Activated CD4-positive, alpha-beta T cell treated with anti-CD3 and anti-CD28 coated beads for 1 hour (primary cell): ENCODE results near the gene CENATAC.
"Not testable (repeated sequence)": the region's sequence is repeated elsewhere in the genome, so short reads cannot be mapped to it uniquely, and the experiment has no call there.

Source experiments
- DNase-seq: peaks from one replicate; pipeline ENCODE4 v3.0.0-alpha.2; 2020

CENATAC gene

GRCh38 chr11:118997627-118998387, at the start of gene CENATAC:
Gene CENATAC, plus strand, starts transcription at chr11:118998138. Its CDS starts 60 bp downstream, at chr11:118998198.
- DNase-seq, result peak; percentile 92

GRCh38 chr11:118953265-118953664, 44.7 kb upstream of the CENATAC start:
- DNase-seq, result no peak

DNA sequence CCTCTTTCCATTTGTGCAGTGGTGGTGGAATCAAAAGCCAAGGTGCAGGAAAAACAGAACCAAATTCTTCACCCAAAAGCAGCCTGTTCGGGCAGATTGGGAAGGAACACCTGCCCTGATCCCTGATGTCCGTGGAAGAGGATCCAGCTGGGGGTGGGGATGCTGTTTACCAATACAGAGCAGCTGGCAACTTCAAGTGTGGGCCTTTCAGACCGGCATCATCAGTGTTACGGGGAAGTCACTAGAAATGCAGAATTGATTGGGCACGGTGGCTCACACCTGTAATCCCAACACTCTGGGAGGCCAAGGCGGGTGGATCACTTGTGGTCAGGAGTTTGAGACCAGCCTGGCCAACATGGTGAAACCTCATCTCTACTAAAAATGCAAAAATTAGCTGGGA, 44.0 kb upstream of the CENATAC start:
- DNase-seq, result not testable (repeated sequence)

- DNase-seq, result peak; percentile 82
Observed at GRCh38 chr11:118956094-118956846, 41.7 kb upstream of the CENATAC start, which contains the start of gene UPK2. Gene UPK2, plus strand, starts transcription at chr11:118956298. Its CDS starts 53 bp downstream, at chr11:118956351.

- DNase-seq, result no peak
Observed at GRCh38 chr11:118956847-118957469, 41.0 kb upstream of the CENATAC start.

DNA sequence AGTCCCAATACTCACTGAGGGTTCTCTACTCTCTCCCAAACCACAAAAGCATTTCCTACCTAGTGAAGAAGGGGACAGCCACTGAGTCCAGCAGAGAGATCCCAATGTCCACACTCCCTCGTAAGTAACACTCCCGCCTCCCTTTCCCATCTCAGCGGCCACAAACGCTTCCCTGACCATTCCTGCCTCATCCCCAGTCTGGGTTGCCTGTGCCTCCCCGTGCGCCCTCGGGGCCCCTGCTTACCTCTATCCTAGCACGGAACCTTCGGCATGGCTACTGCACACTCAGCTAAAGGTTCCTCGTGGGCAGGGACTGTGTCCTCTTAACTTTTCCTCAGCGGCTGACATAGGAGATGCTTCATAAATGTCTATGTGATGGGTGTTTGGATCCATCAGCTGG, 40.4 kb upstream of the CENATAC start:
- no peak for DNase-seq

GRCh38 chr11:118957968-118958367, 40.0 kb upstream of the CENATAC start:
- DNase-seq, result no peak

GRCh38 chr11:118958577-118958976, 39.4 kb upstream of the CENATAC start:
- DNase-seq, result no peak

DNA sequence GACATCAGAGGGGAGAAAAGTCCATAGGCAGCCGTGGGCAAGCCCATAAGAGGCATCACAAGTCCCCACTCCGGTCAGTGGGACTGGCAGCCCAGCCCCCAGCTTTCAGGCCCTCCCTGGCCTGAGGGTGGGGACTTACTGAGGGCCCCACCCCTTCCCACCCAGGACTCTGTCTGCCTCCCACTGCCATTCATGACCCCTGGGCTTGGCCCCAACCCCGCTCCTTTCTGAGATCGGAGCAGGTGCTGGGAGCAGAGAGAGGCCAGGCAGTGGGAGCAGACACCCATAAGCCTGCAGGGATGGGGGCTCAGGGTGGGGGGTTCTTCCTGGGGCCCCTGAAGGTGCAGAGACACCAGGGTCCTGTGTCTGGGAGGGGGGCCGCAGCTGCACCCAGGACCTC, 36.7 kb upstream of the CENATAC start:
- DNase-seq, result no peak

DNA sequence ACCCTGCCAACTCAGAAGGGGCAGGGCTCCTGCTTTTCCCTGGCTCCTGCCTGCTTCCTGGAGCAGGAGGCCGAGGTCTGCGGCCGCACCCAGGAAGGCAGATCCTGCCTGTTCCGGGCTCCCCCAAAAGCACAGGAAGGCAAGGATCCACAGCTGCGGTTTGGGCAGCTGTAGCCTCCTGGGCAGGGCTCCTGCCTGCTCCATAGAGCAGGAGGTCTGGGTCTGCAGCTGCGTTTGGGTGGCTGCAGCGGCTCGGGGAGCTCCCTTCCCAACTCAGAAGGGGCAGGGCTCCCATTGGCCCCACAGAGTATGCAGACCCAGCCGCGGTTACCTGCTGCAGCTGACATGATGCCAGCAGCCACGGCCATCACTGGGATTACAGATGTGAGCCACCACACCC, 36.3 kb upstream of the CENATAC start:
- DNase-seq, result no peak

- DNase-seq, result not testable (repeated sequence)
Observed at GRCh38 chr11:118969508-118969907, 28.4 kb upstream of the CENATAC start.

- DNase-seq, result no peak
Observed at GRCh38 chr11:118971646-118972045, 26.3 kb upstream of the CENATAC start, which contains the start of gene FOXR1. Gene FOXR1, plus strand, starts transcription at chr11:118971761. Its CDS starts 171 bp downstream, at chr11:118971932.

GRCh38 chr11:118973985-118974384, 24.0 kb upstream of the CENATAC start:
- DNase-seq, result no peak

DNA sequence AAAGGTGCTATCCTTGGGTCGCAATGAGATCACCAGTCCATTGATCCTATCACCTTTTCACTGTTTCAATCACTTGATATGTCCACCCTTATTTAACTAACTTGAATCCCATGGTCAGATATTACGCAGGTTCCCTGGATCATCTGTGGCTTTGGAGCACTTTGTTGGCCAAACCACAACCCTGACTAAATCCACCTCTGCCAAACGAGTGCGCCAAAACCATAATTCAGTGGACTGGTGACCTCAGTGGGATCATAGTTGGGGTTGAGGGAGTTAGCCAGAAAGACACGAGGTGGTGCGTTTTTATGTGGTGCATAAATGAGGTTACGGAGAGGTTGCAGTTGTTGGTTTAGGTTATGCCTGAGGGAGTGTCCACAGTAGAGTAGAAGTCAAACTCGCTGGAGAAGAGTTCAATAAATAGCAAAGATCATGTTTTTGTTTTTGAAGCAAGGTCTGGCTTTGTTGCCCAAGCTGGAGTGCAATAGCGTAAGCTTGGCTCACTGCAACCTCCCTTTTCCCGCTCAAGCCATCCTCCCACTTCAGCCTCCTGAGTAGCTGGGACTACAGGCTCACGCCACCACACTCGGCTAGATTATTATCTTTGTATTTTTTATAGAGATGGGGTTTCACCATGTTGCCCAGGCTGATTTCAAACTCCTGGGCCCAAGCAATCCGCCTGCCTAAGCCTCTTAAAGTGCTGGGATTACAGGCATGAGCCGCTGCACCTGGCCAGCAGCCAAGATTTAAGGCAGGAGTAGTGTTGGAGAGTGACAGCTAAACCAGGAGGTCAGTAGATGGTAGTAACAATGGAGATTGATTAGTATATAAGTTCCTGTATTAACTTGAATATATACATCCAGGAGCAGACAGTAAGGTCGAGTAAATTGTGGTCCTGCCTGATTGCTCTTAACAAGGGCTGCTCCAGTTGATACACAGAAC, 21.9 kb upstream of the CENATAC start:
- no peak for DNase-seq

DNA sequence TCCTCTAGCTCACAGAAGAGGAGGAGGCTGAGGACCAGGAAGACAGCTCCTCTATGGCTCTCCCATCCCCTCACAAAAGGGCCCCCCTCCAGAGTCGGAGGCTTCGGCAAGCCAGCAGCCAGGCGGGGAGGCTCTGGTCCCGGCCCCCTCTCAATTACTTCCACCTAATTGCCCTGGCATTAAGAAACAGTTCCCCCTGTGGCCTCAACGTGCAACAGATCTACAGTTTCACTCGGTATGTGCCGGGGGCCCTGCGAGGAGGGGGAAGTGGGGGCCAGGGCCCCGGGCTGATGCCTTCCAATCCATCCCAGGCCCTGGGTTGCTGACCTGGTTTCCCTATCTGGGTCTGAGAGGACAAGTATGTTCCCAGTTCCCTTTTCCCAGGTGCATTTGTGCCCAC, 18.5 kb upstream of the CENATAC start:
- DNase-seq, result no peak

DNA sequence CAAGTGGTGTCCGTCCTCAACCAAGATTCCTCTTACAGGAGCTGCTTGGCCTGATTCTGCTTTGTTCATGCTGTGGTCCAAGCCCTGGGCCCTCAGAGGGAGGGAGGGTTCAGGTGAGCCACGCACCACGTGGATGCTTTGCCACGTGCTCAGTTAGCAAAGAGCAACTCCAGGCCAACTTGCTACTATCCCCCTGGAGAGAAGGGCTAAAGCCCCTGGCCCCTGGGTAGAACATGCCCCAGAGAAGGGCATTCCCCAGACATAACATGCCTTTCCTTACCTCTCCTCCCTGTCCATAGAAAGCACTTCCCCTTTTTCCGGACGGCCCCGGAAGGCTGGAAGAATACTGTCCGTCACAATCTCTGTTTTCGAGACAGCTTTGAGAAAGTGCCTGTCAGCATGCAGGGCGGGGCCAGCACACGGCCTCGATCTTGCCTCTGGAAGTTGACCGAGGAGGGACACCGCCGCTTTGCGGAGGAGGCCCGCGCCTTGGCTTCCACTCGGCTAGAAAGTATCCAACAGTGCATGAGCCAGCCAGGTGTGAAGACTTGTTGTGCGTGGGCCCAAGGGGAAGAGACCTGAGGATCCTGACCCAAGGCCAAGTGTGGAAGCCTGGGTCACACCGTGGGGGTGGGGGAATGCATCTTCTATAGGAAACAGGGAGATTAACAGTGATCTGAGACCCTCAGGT, 17.6 kb upstream of the CENATAC start:
- no peak for DNase-seq

DNA sequence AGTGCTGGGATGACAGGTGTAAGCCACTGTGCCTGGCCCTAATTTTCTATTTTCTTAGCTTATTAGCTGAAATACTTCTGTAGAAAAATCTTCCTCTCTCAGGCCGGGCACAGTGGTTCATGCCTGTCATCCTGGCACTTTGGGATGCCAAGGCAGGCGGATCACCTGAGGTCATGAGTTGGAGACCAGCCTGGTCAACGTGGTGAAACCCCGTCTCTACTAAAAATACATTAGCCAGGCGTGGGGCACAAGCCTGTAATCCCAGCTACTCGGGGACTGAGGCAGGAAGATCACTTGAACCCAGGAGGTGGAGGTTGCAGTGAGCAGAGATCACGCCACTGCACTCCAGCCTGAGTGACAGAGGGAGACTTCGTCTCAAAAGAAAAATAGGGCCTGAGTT, 13.6 kb upstream of the CENATAC start:
- not testable (repeated sequence) for DNase-seq

GRCh38 chr11:118984825-118985224, 13.1 kb upstream of the CENATAC start:
- DNase-seq, result no peak

DNA sequence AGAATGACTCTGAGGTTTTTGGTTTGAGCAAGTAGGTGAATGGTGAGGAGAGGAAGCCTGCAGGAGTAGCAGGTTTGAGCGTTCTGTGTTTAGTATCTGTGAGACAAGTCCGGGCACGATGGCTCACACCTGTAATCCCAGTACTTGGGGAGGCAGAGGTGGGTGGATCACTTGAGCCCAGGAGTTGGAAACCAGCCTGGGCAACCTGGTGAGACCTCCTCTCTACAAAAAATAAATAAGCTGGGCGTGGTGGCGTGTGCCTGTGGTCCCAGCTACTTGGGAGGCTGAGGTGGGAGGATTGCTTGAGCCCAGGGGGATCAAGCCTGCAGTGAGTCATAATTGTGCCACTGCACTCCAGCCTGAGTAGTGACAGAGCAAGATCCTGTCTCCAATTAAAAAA, 9.7 kb upstream of the CENATAC start:
- no peak for DNase-seq

- DNase-seq, result not testable (repeated sequence)
Observed at GRCh38 chr11:118991486-118992038, 6.4 kb upstream of the CENATAC start.

- DNase-seq, result no peak
Observed at GRCh38 chr11:118996926-118997626, 862 bp upstream of the CENATAC start.
